Measurements from ENCODE around the gene TMEM120B.

The TMEM120B gene

DNA sequence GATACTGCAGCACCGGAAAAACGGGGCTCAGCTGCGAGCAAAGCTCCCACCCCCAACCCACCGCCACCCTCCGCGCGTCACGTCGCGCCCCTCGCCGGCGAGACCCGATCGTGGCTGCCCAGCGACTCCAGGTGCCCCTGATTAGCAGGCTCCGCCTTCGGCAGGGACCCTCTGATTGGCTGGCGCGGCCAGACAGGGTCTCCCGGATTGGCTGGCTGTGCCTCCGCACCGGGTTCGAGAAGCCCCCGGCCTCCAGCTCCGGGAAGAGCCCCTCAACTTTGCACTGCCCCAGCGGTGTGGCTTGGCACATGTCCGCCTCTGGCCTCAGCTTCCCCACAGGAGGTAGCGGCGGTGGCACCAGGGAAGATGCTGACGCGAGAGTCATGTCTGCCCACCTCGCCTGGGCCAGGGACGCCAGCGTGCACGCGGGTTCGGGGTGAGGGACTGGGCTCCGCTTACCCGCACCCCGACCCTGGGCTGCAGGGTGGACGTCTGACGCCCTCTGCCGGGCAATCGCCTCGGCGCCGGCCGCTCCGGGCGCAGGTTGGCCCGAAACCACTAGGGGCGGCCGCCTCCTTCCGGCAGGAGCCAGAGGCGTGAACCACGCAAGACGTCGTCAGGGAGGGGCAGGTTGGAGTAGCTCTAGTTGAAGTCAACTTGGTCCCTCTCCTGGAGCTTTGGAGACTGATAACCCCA lies 81.4 kb downstream of the TMEM120B start:
- peak; percentile 98 for DNase-seq

DNA sequence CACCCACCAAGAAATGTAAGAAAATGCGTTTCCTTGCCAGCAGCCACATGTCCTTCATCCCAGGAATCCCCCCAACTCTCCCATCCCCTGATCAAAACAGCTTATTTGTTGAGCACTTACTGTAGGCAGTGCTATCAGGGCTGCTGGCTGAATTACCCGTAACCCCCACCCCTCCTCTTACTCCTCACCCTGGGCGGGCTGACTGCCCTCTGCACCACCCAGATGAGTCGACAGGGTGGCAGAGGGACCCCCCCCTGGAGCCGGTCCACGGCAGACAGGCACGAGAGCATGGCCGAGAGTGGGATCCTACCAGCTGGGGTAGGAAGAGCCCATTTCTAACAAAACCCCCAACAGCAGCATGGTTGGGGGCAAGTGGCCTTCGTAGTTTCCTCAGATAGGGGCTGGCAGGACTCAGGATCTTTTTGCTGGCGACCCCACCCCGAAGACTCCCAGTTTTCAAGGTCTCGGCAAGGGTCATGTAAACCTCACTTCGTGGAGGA lies 82.0 kb downstream of the TMEM120B start:
- no peak for DNase-seq

DNA sequence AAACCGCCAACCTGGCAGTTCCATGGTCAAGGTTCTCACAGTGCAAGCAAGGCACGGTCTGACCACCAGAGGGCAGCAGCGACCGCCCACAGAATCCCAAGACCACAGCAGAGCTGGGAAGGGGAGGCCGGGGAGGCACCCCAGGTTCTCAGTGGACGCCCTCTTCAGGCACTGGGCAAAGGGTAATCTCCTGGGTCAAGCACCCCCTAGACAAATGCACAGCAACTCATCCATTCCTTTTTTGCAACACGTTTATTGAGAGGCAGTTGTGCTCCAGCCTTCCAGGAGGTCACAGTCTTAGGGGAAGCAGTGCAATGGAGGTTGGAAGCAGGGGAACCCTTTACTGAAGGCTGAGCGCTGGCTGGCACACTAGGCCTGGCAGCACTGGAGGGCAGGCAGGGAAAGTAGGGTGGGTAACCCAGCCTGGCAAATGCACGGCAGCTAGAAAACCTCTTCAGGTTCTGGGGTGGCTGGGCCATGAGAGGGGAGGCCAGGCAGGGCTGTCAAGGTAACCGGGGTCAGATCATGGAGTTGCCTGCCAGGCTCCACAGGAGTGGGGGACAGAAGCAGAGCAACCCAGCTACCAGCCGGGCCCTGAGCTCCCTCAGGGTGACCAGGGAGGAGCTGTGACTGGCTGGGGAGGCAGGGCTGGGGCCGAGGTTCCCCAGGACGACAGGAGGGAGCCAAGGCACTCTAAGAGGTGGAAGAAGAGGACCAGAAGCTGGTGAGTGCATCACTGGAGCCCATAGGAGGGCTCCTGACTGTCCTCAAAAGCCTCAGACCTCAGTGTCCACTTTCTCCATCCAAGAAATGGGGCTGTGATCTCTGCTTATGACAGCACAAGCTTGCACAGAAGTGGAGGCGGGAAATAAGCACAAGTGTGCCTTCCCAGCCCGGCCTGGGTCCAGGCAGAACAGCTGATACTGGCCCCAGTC lies 82.7 kb downstream of the TMEM120B start:
- peak; percentile 94 for DNase-seq

DNA sequence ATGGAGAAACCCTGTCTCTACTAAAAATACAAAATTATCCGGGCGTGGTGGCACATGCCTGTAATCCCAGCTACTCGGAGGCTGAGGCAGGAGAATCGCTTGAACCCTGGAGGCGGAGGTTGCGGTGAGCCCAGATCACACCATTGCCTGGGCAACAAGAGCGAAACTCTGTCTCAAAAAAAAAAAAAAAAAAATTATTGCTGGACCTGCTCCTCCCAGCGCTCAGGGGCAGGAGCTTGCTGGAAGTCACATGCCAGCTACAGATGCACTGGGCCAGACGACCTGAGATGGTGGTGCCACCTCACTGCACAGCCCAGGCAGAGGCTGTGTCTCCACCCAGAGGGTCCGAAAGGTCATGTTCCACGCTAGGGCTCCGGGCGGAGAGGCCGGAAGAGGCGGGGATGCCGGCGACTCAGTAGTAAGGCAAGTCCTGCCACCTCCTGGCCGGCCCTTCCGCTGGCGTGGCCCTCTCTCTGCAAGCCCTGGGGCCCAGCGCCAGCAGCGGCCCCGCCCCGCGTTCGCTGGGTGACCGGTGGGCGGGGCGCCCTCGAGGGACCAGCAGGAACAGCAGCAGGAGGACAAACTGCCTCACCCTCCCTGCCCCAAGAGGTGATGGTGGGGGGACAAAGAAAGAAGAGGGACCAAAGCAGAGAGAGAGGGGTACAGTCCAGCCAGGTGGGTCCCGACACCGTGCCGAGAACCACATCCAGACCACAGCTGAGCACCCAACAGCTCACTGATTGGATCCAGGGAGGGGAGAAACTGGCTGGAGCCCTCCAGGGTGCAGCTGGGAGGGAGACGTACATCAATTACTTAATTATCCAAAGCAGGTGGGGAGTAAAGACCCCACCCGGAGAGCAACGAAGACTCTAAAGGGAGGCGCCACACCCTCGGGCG lies 84.6 kb downstream of the TMEM120B start:
- DNase-seq: peak; percentile 99

DNA sequence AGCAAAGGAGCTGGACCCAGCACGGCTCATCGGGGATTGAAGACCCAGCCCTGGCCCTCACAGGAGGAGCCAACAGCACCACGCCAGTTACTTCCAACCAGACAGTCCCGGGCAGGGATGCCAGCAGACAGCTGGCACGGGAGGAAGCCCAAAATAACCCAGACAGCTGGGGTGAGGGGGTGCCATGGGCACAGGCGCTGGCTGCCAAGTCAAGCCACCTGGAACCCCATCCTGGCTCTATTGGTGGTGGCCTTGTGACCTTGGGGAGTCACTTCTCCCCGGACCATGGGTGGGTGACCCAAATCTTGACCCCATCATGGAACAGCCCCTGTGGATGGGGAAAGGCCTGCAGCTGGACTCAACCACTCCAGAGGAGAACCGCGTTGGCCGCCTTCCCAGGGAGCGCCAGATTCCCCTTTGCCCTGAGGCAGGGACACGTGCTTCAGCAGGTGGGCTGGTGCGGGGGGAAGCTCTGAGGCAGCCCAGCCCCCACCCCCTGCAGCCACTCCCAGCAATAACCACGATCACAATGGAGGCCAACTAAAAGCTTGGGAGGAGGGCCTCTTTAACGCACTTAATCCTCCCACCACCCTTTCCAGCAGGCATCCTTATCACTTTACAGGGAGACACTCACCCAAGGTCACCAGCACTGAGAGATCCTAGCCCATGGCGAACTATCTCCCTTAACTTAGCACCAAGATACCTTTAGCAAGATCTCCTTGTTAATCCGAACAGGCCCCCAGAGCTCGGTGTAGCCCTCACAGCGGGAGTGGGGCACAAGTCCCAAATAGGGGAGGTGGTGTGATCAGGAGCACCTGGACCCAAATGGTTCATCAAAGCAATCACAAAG lies 85.6 kb downstream of the TMEM120B start:
- peak; percentile 94 for DNase-seq

DNA sequence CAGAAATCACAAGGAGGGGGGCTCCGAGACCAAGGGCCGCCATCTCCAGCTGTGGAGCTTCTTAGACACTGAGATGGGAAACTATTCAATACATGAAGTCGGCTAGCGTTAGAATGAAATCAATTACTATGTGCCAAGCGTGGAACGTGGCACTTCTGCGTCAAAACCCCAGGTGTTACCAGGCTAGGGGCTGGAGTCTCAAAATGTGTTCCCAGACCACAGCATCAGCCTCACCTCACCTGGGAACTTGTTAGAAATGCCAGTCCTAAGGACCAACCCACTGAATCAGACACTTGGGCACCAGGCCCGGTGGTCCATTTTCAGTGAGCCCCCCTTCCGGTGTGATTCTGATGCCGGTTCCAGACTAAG lies 86.2 kb downstream of the TMEM120B start:
- no peak for DNase-seq

DNA sequence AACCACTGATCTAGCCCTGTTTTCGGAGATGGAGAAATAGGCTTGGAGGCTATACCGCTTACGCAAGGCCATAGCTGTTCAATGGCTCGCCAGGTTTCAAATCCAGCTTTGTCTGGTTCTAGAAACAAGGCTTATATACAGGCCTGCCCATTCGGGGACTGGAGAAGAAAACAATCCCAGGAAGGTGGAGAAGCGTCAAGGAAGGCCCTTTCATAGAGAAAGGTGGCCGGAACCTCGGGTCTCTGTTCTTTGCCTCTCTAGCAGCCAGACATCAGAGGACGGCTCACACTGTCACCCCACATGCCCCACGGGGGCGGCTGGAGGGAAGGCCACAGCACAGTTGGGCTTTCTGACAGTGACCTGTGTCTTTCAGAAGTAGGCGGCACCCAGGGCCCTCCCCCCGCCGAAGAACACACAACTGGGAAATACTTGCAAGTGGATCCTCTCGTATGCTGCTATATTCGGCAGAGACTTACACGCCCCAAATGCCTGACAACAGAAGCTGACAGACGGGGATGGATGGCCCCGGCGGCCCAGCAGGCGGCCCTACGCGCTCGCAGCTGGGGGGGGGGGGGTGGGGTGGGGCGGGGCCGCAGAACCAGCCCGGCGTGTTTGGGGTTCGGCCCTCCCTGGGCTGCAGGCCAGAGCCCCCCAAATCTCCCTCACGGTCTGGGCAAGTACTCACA lies 86.7 kb downstream of the TMEM120B start:
- DNase-seq: peak; percentile 92

DNA sequence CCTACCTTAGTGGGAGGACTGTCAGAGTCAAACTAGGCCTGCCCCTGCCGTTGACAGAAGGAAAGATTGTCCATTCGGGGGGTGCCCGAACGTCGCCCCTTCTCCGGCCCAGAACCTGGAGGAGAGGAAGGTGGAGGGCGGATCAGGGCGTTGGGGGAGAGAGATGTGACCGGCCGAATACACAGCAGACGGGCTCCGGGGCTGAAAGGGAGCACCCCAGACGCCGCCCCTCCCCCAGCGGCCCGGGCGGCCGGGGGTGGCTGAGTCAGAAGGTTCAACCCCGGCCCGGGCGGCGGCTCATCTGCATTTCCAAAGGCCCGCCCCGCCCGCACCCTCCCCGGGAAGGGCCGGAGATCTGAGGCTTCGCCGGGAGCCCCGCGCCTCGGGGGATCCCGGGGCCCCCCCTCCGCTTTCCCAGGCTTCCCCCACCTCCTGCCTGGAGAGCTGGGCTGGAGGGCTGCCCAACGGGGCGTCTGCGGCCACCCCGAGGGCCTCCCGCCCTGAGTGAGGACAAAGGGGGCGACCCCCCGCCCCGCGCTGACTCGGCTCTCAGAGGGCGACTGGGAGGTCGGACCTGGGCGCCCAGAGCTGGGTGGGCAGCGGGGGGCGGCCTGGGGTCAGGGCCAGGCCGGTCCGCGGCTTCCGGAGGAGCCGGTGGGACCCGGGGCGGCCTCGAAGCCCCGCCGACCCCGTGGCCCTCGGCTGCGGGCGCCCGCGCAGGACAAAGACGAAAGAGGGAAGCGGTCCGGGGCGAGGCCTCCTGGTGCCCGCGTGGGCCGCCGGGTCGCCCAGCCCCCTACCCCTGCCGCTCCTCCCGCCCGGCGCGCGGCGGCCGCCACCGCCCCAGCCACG lies 87.5 kb downstream of the TMEM120B start:
- peak; percentile 94 for DNase-seq

DNA sequence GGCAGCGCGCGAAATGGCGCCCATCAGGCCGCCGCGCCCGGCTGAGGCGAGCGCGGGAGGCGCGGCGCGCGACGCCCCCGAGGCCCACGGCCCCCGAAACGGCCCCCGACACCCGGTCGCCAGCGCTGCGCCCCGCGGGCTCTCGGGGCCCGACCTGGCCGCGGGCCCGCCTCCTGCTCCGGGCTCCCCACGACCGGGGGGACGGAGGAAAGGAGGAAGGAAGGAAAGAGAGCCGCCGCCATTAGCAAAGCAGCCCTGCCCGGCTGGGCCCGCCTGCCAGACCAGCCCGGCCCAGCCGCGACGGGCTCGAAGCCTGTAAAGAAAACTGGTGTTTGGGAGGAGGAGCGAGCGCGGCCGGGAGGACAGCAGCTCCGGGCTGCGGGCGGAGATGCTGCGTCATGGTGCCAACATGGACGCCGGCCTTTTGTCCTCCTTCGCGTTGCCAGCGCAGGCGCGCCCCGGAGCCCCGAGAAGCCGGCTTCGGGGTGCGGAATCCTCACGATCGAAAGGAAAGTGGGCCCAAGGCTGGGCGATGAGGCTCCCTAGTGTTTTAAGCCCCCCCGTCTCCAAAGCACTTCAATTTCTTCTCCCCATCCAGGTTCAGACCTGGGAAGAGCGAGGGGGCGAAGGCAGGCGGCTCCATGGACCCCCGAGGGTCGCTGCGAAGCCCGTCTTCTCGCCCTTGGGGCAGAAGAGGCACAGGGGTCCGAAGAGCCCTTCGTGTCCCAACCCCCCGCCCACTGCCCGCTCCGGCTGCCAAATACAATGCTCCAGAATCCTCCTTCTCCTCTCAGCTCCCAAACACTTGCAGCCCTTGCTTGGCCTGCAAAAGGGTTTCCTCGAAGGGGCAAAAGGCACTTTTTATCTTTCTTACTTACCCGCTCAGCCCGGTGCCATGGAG lies 88.4 kb downstream of the TMEM120B start:
- DNase-seq: peak; percentile 92

DNA sequence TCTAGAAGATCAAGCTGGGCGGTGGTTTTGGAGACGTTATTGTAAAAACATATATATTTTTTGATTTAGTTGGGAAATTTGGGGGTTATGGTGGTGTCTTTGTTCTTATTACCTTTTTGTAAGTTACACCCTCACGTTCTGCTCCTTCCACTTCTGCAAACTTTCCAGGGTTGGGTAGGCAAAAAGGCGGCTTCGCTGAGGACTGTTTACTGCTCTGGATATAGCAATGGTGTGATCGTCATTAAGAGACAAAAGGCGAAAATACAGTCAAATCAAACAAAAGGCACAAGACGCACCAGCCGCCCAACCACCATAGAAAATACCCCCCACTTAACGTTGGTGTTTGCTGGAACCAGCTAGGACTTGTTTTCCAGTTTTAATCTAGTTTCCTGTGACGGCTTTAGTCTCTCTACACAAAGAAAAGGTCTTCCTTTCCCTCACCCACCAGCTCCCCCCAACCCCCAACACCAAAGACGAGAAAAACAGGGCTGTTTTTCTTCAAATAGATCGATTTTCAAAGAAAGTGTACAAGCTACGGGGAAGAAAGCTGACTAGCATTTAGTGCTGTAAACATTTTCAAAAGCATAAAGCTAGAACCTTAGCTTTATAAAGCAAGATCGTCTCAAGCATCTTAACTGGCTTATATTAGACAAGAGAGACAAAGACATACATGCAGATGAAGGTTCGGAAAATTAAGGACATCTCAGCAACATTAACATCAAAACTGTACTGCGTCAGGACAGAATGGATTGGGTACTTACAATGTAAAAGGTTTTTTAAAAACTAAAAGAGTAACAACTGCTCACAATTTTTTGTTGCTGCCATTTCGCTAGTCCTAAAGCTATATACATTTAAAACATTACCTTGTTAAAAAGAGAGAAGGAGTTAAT lies 89.3 kb downstream of the TMEM120B start:
- no peak for DNase-seq

DNA sequence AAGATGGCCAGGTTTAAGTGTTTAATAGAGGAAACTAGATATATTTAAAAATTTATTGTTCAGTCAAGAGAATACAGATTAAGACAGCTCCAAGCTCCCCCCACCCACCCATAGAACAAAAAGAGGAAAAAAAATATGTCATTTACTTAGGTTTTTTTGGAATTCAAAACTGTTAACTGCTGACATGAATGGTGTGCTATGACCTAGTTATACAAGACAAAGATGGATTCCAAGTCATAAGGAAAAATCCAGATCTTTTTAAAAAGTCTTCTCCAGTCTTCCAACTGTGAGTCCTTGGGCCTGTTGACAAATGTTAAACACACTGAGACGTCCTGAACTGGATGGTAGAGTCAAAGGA lies 89.9 kb downstream of the TMEM120B start:
- DNase-seq: no peak

DNA sequence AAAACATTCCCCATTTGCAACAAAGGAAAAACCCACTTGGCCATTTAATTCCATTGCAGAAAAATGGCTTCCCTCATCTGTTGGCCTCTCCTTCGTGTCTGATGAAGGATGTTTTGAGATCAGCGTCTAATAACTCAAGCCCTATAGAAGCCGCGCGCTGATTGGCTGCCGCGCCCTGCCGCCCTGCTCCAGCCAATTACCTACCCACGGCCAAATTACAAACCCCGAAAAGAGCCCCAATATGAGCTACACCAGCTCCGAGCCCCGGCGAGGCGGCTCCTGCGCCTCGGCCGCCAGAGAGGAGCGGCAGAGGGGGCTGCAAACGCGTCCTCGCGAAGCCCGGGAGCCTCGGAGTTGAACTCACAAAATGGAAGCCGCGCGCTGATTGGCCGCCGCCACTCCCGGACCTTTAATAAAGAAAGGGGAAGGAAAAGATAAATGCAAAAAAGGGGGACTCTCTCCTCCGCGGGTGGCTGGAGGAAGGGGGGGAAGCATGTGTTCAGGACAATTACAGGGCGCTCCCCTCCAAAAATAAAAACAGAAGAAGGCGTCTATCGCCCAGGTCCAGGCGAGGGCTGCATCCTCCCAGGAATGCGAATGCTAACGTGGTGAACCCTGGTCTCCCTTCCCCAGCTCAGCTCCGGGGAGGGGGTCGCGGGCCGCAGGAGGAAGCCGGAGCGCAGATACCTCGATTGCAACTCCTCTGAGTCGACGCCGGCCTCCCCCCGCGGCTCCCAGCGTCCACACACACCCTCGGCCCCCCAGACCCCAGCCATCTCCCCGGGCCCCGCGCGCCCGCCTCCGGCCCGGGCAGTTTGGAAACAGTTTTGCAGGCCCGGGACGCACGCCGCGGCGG lies 90.5 kb downstream of the TMEM120B start:
- DNase-seq: peak; percentile 97

DNA sequence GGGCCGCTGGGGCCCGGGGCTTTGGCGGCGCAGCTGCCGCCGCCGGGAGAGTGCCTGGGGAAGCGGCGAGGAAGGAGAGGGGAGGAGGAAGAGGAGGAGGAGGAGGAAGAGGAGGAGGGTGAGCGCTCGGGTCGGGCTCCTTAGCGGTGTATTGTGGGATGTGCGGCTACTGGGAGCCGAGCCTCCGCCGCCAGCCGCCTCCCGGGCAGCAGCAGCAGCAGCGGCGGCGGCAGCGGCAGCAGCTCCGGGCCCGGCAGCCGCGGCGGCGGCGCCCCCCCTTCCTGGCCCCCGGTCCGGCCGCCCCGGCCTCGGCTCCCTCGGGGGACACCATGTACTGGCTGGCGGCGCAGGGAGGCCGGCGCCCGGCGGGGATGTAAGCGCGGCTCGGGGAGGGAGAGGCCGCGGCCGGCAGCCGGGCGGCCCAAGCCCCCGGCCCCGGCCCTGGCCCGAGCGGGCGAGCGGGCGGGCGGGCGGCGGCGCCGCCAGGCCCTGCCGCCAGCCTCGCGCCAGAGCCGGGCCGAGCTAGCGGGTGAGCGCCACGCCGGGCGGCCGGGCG lies 91.4 kb downstream of the TMEM120B start, which contains the start of gene SETD1B:
Gene SETD1B (plus strand): TSS at position 149 of the 556 bp plus-strand sequence. CDS start 729 bp downstream, outside the sequence.
- DNase-seq: peak; percentile 86

DNA sequence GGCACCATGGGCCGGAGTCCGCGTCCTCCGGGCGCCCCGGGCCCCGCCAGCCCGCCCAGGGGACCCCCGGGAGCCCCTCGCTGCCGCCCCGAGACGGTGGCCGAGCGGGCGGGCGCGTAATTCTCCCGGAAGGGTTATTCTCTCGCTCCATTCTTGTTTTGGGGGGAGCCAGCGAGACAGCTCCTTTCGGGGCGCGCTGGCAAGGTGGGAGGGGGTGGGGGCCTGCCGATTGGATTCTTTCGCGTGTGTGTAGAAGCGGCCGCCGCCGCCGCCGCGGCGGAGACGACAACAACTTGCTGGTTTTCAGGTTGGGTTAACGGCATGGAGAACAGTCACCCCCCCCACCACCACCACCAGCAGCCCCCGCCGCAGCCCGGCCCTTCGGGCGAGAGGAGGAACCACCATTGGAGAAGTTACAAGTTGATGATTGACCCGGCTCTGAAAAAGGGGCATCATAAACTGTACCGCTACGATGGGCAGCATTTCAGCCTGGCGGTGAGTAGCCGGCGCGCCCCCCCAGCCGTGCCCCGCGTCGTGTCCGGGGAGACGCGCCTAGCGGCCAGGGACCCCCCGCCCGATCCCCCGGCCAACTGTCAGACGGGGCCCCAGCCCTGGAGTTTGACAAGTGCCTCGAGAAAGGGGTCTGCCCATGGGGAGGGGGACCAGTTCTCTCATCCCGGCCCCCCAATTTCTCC lies 92.0 kb downstream of the TMEM120B start:
- DNase-seq: no peak

DNA sequence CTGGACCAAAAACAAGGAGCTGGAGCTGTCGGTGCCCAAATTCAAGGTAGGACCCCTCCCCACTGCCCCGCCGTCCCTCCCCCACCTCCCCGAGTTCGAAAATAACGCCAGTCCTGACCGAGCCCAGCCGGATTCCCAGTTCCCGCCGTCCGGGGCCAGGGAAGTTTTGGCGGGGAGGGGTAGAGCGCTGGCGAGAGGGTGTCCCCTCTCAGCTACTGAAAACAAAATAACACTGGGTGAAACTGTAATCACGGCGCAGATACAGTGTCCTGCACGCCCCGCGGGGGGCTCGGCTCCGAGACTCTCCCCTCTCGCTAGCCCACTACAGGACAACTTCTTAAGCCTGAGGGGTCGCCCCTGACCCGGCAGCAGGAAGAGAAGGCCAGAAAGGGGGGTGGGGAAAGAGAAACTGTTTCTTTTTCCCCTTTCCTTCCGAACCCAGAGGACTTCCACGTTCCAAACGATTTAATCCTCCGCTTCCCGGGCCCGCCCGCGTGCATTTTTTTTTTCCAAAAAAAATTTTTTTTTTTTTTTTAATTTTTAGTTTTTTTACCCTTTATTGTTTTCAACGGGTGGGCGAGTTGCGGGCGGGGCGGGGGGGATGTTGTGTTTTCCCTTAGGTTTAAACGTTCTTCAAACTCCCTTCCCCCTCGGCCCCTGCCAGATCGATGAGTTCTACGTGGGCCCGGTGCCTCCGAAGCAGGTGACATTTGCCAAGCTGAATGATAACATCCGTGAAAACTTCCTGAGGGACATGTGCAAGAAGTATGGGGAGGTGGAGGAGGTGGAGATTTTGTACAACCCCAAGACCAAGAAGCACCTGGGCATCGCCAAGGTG lies 92.8 kb downstream of the TMEM120B start:
- DNase-seq: no peak

Measured in islet precursor cell (in vitro differentiated cells).